ENCODE data around the gene MICAL1.

- TF ChIP-seq CTCF (IDR thresholded peaks at IDR 0.05) = peak in 2 of 6 experiments; percentile 0 to 4
- peak in 1 of 4 donors; percentile 60 for TF ChIP-seq POLR2A (IDR thresholded peaks at IDR 0.05)
Measured at GRCh38 chr6:109456111-109456583, 575 bp upstream of the MICAL1 start.
